ENCODE measurements around the gene TRIM9. TPM values are rescaled to one million over a fixed set of nuclear protein-coding genes. Genes with fewer than 3 reads are reported as not detected.

Gene TRIM9
- polyA plus RNA-seq, 4 donors = 0.80 to 1.3 TPM; not detected in 2

DNA sequence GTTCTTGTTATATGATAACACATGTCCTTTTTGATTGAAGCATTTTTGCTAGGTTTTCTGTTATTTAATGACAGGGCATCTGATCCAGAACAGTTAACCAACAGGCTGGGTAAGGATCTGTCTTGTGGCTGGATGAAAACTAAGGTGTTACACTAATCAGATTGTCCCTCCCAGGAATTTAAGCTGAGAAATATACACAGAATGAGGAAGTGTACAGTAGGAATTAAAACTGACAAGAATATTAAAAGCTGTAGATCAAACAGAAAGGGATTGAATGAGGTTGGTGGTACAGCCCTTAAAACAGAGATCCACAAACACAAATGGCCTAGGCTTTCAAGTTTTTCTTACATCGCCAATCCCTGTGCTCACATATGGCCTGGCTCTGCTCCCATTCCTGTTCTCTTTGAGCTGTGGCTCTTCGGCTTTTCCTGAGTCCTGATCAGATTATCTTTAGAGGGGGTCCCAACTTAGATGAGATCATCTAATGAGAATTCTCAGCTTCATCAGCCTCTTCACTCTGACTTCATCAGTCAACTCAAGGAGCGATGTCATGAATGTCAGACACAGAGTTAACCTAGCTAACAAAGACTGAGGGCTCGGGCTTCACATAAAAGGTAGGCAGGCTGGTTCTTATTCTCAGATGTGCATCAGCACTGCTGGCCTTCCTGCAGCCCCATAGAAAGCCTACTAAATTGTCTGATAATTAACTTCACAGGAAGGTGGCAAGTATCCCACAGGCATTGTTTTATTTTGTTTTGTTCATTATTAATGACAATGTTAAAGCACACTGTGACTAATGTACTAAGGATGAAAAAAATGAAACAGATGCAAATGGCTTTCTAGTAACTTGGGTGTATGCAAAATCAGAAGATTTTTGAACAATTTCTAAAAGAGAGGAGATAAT, 162.1 kb downstream of the TRIM9 start:
- Histone ChIP-seq H3K27ac (ENCODE audit: low read depth in 1 of 3, low read length in 2 of 3) (no peak overlapping the region), H3K27me3 (ENCODE audit: control insufficient read depth in 3 of 3, insufficient read depth in 3 of 3, low read length in 3 of 3) (peaks cover 0 to 2% (median 0%) of the 10 kb centered on the region in 3 donors), H3K9me3 (ENCODE audit: control insufficient read depth in 2 of 2, insufficient read depth in 1 of 2, low read depth in 1 of 2, low read length in 1 of 2) (no peaks in the 10 kb centered on the region), H3K4me3 (ENCODE audit: low read depth in 1 of 3, low read length in 3 of 3) (no peak overlapping the region), H3K36me3 (ENCODE audit: control insufficient read depth in 3 of 3, insufficient read depth in 2 of 3, low read depth in 1 of 3, low read length in 3 of 3) (no peaks in the 10 kb centered on the region), H3K4me1 (ENCODE audit: control insufficient read depth in 3 of 3, insufficient read depth in 2 of 3, low read depth in 1 of 3, low read length in 2 of 3) (no peaks in the 10 kb centered on the region)
- no peak for DNase-seq
- no peak for FAIRE-seq
- 90 to 91% (median 90%) methylated on average over 4 of the region's 4 CpGs for WGBS, 3 donors

DNA sequence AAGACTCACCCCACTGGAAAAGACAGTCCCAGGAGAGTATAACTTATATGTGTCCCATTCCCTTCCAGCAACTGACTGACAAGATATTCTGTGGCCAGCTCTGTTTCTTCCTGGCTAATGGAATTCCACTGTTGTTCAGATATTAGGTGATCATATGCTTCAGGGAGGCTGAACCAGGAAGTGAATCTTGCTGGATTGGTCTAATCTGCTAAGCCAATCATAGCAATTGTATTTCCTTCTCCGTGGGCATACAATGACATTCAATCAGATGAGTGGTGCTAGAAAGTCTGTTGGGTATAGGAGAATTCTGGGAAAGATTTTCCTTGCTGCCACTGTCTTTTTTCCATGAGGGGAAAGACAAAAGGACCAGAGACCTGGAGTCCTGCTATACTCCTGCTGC, 162.7 kb downstream of the TRIM9 start:
- FAIRE-seq = no peak
- Histone ChIP-seq H3K9me3 (ENCODE audit: control insufficient read depth in 2 of 2, insufficient read depth in 1 of 2, low read depth in 1 of 2, low read length in 1 of 2) (no peaks in the 10 kb centered on the region), H3K36me3 (ENCODE audit: control insufficient read depth in 3 of 3, insufficient read depth in 2 of 3, low read depth in 1 of 3, low read length in 3 of 3) (no peaks in the 10 kb centered on the region), H3K4me3 (ENCODE audit: low read depth in 1 of 3, low read length in 3 of 3) (no peak overlapping the region), H3K27me3 (ENCODE audit: control insufficient read depth in 3 of 3, insufficient read depth in 3 of 3, low read length in 3 of 3) (peaks cover 0 to 2% (median 0%) of the 10 kb centered on the region in 3 donors), H3K4me1 (ENCODE audit: control insufficient read depth in 3 of 3, insufficient read depth in 2 of 3, low read depth in 1 of 3, low read length in 2 of 3) (no peaks in the 10 kb centered on the region), H3K27ac (ENCODE audit: low read depth in 1 of 3, low read length in 2 of 3) (no peak overlapping the region)
- DNase-seq = peak in 1 of 2 donors; percentile 9
- 13 to 48% (median 26%) methylated on average over 1 of the region's 1 CpG for WGBS, 3 donors

GRCh38 chr14:50931559-50931958, 163.3 kb downstream of the TRIM9 start:
- Histone ChIP-seq H3K27ac (ENCODE audit: low read depth in 1 of 3, low read length in 2 of 3) (no peak overlapping the region), H3K4me1 (ENCODE audit: control insufficient read depth in 3 of 3, insufficient read depth in 2 of 3, low read depth in 1 of 3, low read length in 2 of 3) (no peaks in the 10 kb centered on the region), H3K36me3 (ENCODE audit: control insufficient read depth in 3 of 3, insufficient read depth in 2 of 3, low read depth in 1 of 3, low read length in 3 of 3) (no peaks in the 10 kb centered on the region), H3K4me3 (ENCODE audit: low read depth in 1 of 3, low read length in 3 of 3) (no peak overlapping the region), H3K9me3 (ENCODE audit: control insufficient read depth in 2 of 2, insufficient read depth in 1 of 2, low read depth in 1 of 2, low read length in 1 of 2) (no peaks in the 10 kb centered on the region), H3K27me3 (ENCODE audit: control insufficient read depth in 3 of 3, insufficient read depth in 3 of 3, low read length in 3 of 3) (peaks cover 0 to 2% (median 0%) of the 10 kb centered on the region in 3 donors)
- DNase-seq (no peak), FAIRE-seq (no peak)
- WGBS, 3 donors = 94 to 95% (median 94%) methylated on average over 3 of the region's 3 CpGs

DNA sequence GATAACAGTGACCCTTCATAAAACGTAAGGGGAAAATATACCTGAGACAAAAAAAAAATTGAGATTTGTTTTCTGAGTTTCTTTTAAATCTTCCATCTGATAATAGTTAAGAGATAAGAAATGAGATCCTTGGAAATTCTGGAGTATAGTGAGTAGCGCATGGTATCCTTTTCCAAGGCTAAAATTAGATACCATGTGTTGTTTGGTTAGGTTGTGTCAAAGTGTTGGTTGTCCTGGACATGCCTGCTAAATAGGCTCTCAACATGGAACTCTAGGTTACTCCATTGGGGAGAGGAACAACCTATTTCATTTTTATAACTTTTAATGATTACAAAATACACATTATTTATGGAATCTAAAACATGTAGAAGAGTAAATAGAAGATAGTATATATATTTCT, 165.4 kb downstream of the TRIM9 start:
- DNase-seq (no peak), FAIRE-seq (no peak)
- 44 to 80% (median 53%) methylated on average over 2 of the region's 2 CpGs for WGBS, 3 donors
- no peaks in the 10 kb centered on the region for H3K4me1 ChIP-seq (ENCODE audit: control insufficient read depth in 3 of 3, insufficient read depth in 2 of 3, low read depth in 1 of 3, low read length in 2 of 3)
- H3K4me3 ChIP-seq (ENCODE audit: low read depth in 1 of 3, low read length in 3 of 3) = no peak overlapping the region
- H3K9me3 ChIP-seq (ENCODE audit: control insufficient read depth in 2 of 2, insufficient read depth in 1 of 2, low read depth in 1 of 2, low read length in 1 of 2) = no peaks in the 10 kb centered on the region
- H3K27ac ChIP-seq (ENCODE audit: low read depth in 1 of 3, low read length in 2 of 3) = no peak overlapping the region
- H3K27me3 ChIP-seq (ENCODE audit: control insufficient read depth in 3 of 3, insufficient read depth in 3 of 3, low read length in 3 of 3) = peaks cover 0 to 2% (median 0%) of the 10 kb centered on the region in 3 donors
- no peaks in the 10 kb centered on the region for H3K36me3 ChIP-seq (ENCODE audit: control insufficient read depth in 3 of 3, insufficient read depth in 2 of 3, low read depth in 1 of 3, low read length in 3 of 3)

- Histone ChIP-seq H3K4me3 (ENCODE audit: low read depth in 1 of 3, low read length in 3 of 3) (no peak overlapping the region), H3K27ac (ENCODE audit: low read depth in 1 of 3, low read length in 2 of 3) (no peak overlapping the region), H3K9me3 (ENCODE audit: control insufficient read depth in 2 of 2, insufficient read depth in 1 of 2, low read depth in 1 of 2, low read length in 1 of 2) (no peaks in the 10 kb centered on the region), H3K36me3 (ENCODE audit: control insufficient read depth in 3 of 3, insufficient read depth in 2 of 3, low read depth in 1 of 3, low read length in 3 of 3) (no peaks in the 10 kb centered on the region), H3K27me3 (ENCODE audit: control insufficient read depth in 3 of 3, insufficient read depth in 3 of 3, low read length in 3 of 3) (peaks cover 0 to 2% (median 0%) of the 10 kb centered on the region in 3 donors), H3K4me1 (ENCODE audit: control insufficient read depth in 3 of 3, insufficient read depth in 2 of 3, low read depth in 1 of 3, low read length in 2 of 3) (no peaks in the 10 kb centered on the region)
- WGBS, 3 donors = 84 to 87% (median 87%) methylated on average over 6 of the region's 6 CpGs
- DNase-seq (no peak), FAIRE-seq (no peak)
Observed at GRCh38 chr14:50928002-50928635, 166.8 kb downstream of the TRIM9 start.

DNA sequence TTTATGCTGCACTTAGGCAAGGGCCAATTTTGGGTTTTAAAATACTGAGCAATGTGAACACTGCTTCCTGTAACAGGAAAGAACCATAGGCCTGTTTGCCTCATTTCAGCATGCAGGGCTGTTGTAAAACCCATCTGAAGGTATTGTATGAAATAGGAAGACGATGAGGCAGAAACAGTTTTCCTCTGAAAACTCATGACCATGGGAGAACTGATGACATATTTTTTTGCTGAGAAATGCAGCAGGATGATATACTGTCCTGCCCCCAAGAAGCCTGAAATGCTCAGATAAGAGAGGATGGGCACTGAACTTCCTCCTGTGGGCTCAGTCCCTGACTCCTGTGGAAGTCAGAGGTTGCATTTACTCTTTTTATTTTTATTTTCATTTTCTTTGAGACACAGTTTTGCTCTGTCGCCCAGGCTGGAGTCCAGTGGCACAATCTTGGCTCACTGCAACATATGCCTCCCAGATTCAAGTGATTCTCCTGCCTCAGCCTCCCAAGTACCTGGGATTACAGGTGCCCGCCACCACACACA, 168.0 kb downstream of the TRIM9 start:
- DNase-seq (no peak), FAIRE-seq (no peak)
- Histone ChIP-seq H3K36me3 (ENCODE audit: control insufficient read depth in 3 of 3, insufficient read depth in 2 of 3, low read depth in 1 of 3, low read length in 3 of 3) (no peaks in the 10 kb centered on the region), H3K27ac (ENCODE audit: low read depth in 1 of 3, low read length in 2 of 3) (no peak overlapping the region), H3K4me3 (ENCODE audit: low read depth in 1 of 3, low read length in 3 of 3) (no peak overlapping the region), H3K9me3 (ENCODE audit: control insufficient read depth in 2 of 2, insufficient read depth in 1 of 2, low read depth in 1 of 2, low read length in 1 of 2) (no peaks in the 10 kb centered on the region), H3K4me1 (ENCODE audit: control insufficient read depth in 3 of 3, insufficient read depth in 2 of 3, low read depth in 1 of 3, low read length in 2 of 3) (no peaks in the 10 kb centered on the region), H3K27me3 (ENCODE audit: control insufficient read depth in 3 of 3, insufficient read depth in 3 of 3, low read length in 3 of 3) (peaks cover 0 to 2% (median 0%) of the 10 kb centered on the region in 3 donors)
- 76 to 83% (median 81%) methylated on average over 3 of the region's 3 CpGs for WGBS, 3 donors

Other genes starting within 250 kb of the TRIM9 start
- gene ABHD12B, start 223.1 kb downstream of the TRIM9 start, polyA plus RNA-seq = under 1 TPM in 2 of 4 donors, not detected in 2; 0.07 to 0.09 TPM
- 1 to 10 TPM in 3 of 4 donors, under 1 TPM in 1; 0.89 to 8.7 (median 5.4) TPM for gene PYGL, start 150.6 kb downstream of the TRIM9 start, polyA plus RNA-seq
- gene TMX1, start 145.1 kb upstream of the TRIM9 start, polyA plus RNA-seq = 10 to 100 TPM in 2 of 4 donors, 1 to 10 TPM in 2; 5.1 to 37.3 (median 12.7) TPM